AG04449 (cell line): ENCODE results near the gene ERRFI1.

Source experiments
- CTCF ChIA-PET: fragments of 350-600 bp; formaldehyde crosslinking; extraction: SDS; loops from one replicate; lab custom pipeline; 2021; ENCODE audit warnings: antibody characterized with exemption; lab: Yijun Ruan, JAX
- POLR2A ChIA-PET: fragments of 400-600, 350-600 bp; formaldehyde crosslinking; extraction: SDS; loops from one replicate; lab custom pipeline; 2020; ENCODE audit warnings: antibody characterized with exemption, inconsistent platforms; lab: Yijun Ruan, JAX
- DNase-seq: peaks from one replicate; pipeline ENCODE4 v3.0.0-alpha.2; 2010; ENCODE audit warnings: low read depth, low spot score
- H3K4me3 ChIP-seq: 2 replicates; pipeline ENCODE4 v1.5.1; 2011; ENCODE audit warnings: low read depth, mild to moderate bottlenecking, control low read depth, low read length
- TF ChIP-seq, protein P1 (sequence below): IDR thresholded peaks from one replicate; pipeline ENCODE4 v1.5.1; 2011; ENCODE audit warnings: mild to moderate bottlenecking, moderate library complexity, low read length, control low read depth, inconsistent platforms; ENCODE audit not compliant: insufficient read depth; ENCODE audit errors: missing control alignments

Gene ERRFI1

GRCh38 chr1:7983086-7983778, 42.9 kb downstream of the ERRFI1 start:
- TF ChIP-seq, protein P1, sequence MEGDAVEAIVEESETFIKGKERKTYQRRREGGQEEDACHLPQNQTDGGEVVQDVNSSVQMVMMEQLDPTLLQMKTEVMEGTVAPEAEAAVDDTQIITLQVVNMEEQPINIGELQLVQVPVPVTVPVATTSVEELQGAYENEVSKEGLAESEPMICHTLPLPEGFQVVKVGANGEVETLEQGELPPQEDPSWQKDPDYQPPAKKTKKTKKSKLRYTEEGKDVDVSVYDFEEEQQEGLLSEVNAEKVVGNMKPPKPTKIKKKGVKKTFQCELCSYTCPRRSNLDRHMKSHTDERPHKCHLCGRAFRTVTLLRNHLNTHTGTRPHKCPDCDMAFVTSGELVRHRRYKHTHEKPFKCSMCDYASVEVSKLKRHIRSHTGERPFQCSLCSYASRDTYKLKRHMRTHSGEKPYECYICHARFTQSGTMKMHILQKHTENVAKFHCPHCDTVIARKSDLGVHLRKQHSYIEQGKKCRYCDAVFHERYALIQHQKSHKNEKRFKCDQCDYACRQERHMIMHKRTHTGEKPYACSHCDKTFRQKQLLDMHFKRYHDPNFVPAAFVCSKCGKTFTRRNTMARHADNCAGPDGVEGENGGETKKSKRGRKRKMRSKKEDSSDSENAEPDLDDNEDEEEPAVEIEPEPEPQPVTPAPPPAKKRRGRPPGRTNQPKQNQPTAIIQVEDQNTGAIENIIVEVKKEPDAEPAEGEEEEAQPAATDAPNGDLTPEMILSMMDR = no peak
- ChIA-PET POLR2A (interaction anchor here (0.6 kb wide), 1 partner anchor 324 kb away, joined by 3 read pairs; no protein-coding TSS in a partner anchor), CTCF (interaction anchor here (0.6 to 14.6 kb wide), 31 partner anchors 9 to 745 kb away, joined by 3 to 277 read pairs (median 4); partner anchors contain the start of genes ERRFI1 and SLC45A1)
- H3K4me3 ChIP-seq = no peak overlapping the region
- no peak for DNase-seq

DNA sequence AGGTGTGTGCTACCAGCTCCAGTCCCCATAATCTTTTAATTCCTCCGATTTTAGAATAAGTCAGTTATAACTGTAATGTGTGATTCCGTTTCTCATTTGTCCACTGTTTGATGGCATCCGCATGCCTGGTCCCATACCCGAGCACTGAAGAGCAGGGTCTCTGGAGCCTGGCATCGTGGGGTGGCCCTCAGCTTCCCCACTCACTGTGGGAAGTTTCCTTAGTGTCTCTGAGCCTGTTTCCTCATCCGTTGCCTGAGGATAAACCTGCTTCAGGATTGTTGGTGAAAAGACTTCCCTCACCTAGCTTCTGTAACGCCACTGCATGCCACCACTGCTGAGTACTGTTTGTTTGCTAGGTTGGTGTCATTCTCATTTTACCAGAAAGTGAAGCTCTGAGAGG, 45.1 kb downstream of the ERRFI1 start:
- ChIA-PET CTCF (interaction anchor here (0.7 to 14.6 kb wide), 12 partner anchors 8 to 368 kb away, joined by 3 to 277 read pairs (median 6); partner anchors contain the start of gene SLC45A1), POLR2A (interaction anchor here (0.7 kb wide), 1 partner anchor 20 kb away, joined by 3 read pairs; the partner anchor contains the start of gene PARK7)
- TF ChIP-seq, protein P1 = no peak
- no peak for DNase-seq
- H3K4me3 ChIP-seq = no peak overlapping the region

DNA sequence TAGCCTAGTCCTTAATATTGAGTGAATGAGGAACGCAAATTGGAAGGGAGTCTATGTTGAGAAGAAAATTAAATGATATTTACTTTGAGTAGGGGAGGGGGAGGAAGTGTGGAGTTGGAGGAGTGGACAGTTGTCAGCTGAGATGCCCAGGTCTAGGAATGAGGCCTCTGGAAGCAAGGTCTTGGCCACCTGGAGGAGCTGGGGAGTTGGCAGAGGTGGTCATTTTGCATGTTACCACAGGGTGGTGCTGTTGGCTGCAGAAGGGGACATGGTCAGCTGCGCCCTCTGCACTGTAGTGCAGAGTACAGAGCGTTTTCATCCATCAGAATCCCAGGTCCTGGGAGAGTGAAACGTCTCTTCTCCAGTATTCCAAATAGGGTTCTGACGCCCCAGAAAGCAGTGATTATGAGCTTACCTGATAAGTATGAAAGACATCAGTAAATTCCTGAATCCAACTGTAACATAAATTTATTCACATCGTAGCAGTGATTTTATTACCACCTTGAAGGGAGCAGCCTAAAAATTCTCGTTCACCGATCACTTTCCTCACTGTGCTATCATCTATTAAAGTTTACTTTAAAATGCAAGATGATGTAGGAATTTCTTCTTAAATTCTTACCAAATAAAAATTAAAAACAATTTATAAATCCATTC, 50.8 kb downstream of the ERRFI1 start:
- ChIA-PET POLR2A (interaction anchor here (0.6 to 1.7 kb wide), 6 partner anchors 14 to 449 kb away, joined by 3 to 7 read pairs (median 3); partner anchors contain the start of gene PARK7), CTCF (interaction anchor here (0.8 to 14.6 kb wide), 40 partner anchors 11 to 726 kb away, joined by 3 to 277 read pairs (median 4); partner anchors contain the start of genes PARK7 and SLC45A1)
- no peak overlapping the region for H3K4me3 ChIP-seq
- TF ChIP-seq, protein P1 = peak; percentile 90
- DNase-seq = no peak

DNA sequence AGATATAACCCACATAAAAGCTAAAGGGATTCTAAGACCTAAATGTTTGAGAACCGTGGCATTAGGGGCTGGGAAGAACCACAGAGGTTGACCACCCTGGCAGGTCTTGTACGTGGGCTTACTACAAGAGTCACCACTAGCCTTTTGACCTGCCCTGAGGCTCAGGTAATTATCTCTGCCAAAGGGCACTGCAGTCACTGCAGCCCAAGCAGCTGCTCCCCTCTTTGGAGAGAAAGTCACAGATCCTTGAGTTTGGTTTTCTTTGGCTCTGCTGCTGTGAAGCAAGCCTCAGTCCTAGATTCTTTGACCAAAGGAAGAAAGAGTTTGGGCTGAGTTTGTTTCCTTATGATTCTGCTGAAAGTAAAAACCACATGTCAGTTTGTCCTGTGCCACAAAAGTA, 53.0 kb downstream of the ERRFI1 start:
- TF ChIP-seq, protein P1 = no peak
- no peak for DNase-seq
- ChIA-PET POLR2A (interaction anchor here (0.6 kb wide), 1 partner anchor 378 kb away, joined by 3 read pairs; no protein-coding TSS in a partner anchor), CTCF (interaction anchor here (0.7 to 14.6 kb wide), 7 partner anchors 8 to 376 kb away, joined by 3 to 248 read pairs (median 56); partner anchors contain the start of gene PARK7)
- no peak overlapping the region for H3K4me3 ChIP-seq

DNA sequence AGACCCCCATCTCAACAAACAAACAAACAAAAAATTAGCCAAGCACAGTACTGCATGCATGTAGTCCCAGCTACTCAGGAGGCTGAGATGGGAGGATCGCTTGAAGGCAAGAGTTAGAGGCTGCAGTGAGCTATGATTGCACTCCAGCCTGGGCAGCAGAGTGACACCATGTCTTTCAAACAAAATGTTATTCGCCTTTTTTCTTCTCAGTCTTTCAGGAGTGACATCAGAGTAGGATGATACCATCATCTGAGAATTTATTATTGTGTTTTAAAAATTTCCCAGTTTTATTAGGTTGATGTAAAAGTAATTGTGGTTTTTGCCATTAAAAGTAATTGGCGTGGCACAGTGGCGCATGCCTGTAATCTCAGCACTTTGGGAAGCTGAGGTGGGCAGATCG, 53.8 kb downstream of the ERRFI1 start:
- H3K4me3 ChIP-seq = no peak overlapping the region
- TF ChIP-seq, protein P1 = no peak
- DNase-seq = no peak
- ChIA-PET POLR2A (no interaction called here), CTCF (interaction anchor here (0.9 to 14.6 kb wide), 6 partner anchors 8 to 377 kb away, joined by 3 to 248 read pairs (median 75); partner anchors contain the start of gene PARK7)
